Measurements from ENCODE around the gene TEX2.

DNA sequence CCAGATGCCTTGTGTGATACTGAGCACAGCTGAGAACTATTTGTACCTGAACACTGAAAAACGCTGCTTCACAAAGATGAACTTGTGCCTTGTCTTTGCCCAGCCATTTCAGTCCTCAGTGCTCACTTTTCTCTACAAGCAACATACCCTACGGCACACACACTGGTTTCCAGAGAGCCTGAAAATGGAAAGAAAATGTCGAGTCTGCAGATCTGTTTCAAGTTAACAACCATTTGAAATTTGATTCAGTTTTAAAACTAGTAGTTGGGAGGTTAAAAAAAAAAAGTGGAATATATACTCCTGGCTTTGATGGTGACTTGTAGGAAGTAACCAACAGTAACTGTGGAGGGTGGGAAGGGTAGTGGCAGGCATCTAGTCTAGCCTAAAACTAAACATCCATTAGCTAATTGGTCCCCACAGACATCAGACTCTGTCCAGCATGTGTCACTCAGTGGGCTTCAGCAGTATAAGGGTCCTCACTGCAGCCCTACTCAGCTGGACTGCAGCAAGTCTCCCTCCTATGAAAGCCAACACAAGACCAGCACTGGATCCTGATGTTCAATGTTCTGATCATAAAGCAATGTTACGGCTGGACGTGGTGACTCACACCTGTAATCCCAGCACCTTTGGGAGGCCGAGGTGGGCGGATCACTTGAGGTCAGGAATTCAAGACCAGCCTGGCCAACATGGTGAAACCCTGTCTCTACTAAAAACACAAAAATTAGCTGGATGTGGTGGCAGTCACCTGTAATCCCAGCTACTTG is 160.3 kb downstream of the TEX2 start:
- TF ChIP-seq POLR2A (IDR thresholded peaks at IDR 0.05), result no peak
- TF ChIP-seq, protein P1, sequence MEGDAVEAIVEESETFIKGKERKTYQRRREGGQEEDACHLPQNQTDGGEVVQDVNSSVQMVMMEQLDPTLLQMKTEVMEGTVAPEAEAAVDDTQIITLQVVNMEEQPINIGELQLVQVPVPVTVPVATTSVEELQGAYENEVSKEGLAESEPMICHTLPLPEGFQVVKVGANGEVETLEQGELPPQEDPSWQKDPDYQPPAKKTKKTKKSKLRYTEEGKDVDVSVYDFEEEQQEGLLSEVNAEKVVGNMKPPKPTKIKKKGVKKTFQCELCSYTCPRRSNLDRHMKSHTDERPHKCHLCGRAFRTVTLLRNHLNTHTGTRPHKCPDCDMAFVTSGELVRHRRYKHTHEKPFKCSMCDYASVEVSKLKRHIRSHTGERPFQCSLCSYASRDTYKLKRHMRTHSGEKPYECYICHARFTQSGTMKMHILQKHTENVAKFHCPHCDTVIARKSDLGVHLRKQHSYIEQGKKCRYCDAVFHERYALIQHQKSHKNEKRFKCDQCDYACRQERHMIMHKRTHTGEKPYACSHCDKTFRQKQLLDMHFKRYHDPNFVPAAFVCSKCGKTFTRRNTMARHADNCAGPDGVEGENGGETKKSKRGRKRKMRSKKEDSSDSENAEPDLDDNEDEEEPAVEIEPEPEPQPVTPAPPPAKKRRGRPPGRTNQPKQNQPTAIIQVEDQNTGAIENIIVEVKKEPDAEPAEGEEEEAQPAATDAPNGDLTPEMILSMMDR (IDR thresholded peaks at IDR 0.05), result no peak
